NCI-H128 (cell line): ENCODE data around the gene MACIR.
A peak's percentile ranks its signal among the peaks of the same experiment; 100 is the strongest.

ENCODE experiments used
- DNase-seq: peaks from one replicate; lab custom pipeline; 2025; ENCODE audit not compliant: unreplicated experiment; lab: John Stamatoyannopoulos, UW

The MACIR gene

DNA sequence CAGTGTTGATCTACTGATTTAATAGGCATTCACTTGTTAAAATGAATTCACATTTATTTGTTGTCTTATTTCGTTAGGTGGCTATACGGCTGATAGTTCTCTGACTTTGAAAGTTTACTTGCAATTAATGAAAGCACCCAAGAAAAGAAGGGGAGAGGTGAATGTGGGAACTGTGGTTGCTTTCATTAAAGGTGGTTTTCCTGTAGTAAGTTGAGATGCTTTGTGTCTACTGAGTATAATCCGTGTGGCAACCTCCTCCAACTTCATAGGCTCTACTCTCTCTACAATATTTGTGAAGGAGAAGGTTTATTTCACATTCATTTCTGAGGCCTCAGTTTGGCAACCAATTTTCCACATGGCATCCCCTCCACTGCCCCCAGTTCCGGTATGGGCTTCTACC, 12.8 kb upstream of the MACIR start:
- no peak for DNase-seq

GRCh38 chr5:103247118-103247517, 11.4 kb upstream of the MACIR start:
- no peak for DNase-seq

DNA sequence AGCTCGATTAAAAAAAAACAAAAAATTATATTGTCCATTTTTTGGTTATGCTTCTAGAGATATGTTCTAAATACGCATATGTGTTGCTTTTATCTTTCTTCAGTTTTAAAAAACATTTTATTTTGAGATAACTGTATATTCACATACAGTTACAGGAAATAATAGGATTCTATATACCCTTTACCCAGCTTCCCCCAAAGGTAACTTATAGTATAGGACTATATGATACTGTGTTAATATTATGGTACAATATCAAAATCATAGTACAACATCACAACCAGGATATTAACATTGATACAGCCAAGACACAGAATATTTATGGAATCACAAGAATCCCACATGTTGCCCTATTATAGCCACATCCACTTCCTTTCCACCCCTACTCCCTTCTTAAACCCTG, 9.5 kb upstream of the MACIR start:
- no peak for DNase-seq

- no peak for DNase-seq
Measured at GRCh38 chr5:103254921-103255320, 3.6 kb upstream of the MACIR start.

- DNase-seq: no peak
Measured at GRCh38 chr5:103255691-103256090, 2.9 kb upstream of the MACIR start.

DNA sequence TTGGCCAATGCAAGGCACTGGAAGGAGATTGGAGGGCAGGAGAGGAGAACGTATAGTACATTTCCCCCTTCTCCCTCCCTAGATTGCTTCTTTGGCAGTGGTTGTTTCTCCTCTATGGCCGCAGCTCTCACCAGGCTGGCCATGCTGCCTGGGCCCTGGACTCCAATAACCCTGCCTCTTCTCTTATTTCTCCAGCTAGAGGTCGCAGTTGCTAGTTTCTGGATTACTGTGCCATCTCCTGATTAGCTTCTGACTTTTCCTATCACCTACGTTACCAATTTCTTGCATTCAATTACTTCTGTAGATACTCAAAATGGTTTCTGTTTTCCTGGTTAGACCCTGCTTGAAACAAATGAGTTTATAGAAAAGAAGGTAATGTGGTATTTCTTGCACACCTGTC, 2.4 kb upstream of the MACIR start:
- DNase-seq: no peak

DNA sequence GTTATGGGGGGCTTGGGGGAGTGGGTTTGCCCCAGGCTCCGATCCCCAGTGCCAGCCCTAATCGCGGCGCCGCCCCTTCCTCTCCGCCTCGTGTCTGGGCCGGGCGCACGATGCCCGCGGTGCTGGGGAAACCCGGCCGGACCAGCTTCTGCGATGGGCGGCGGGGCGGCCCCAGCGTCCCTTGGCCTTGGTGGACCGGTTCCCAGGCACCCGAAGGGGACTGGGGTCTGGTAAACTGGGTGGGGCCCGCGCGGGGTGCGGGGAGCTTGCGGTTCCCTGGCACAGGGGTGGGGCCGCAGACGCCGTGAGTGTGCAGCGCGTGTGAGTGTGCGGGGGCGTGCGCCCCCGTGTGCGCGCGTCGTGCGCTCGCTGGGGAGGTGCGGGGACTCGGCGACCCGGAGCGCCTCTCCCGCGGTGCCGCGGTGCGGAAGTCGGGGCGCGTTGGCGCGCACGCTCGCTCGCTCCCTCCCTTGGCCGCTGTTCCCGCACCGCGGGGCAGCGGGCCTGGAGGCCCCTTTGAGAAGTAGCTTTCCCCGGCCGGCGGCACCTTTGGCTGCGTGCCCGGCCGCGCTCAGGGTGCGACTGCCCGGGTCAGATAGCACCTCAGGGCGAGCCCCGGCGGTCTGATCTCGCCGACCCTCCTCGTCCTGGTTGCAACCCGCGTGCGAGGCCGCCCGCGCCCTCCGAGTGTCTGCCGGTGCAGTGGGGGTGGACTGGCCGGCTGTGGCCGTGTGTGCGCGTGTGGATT, 568 bp downstream of the MACIR start:
- DNase-seq: peak; percentile 52

- no peak for DNase-seq
Measured at GRCh38 chr5:103259705-103260355, 1.3 kb downstream of the MACIR start.

- DNase-seq: no peak
Measured at GRCh38 chr5:103260951-103261350, 2.4 kb downstream of the MACIR start.

- no peak for DNase-seq
Measured at GRCh38 chr5:103262422-103262871, 3.9 kb downstream of the MACIR start.

- no peak for DNase-seq
Measured at GRCh38 chr5:103263054-103263453, 4.5 kb downstream of the MACIR start.

- DNase-seq: no peak
Measured at GRCh38 chr5:103264508-103264907, 5.9 kb downstream of the MACIR start.

GRCh38 chr5:103270581-103270980, 12.0 kb downstream of the MACIR start:
- no peak for DNase-seq

DNA sequence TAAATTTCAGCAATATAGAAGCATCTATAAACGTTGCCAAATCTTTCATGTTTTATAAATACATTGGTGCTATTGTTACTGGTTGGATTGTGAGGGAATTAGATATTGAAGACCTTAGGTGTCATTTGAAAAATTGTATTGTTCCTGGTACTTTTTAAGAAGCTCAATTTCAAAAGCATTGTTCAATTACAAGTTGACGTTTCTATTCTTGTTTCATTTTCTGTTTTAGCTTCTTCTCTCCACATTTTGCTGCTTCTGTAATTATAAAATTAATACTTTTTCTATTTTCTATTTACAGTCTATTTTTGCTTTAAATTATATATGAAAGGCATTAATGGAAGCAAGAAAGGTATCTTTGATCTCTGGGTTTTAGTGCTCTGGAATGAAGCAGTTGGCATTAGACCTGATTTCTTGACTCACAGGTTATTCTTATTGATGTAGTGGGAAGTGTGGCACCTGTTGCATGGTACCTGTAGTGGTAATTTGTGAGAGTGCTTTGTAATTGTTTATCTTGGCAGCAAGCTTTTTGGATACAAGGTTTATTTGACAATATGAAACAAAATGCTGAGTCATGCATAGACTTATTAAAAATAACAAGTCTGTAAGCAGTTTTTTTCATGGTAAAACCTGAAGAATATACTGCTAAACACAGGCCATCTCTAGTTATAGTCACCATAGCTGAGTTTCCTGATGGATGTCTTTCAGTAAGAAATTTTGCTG, 13.2 kb downstream of the MACIR start:
- DNase-seq: no peak

- no peak for DNase-seq
Measured at GRCh38 chr5:103272377-103272776, 13.8 kb downstream of the MACIR start.

GRCh38 chr5:103273952-103274351, 15.4 kb downstream of the MACIR start:
- no peak for DNase-seq

- no peak for DNase-seq
Measured at GRCh38 chr5:103275851-103276250, 17.3 kb downstream of the MACIR start.

DNA sequence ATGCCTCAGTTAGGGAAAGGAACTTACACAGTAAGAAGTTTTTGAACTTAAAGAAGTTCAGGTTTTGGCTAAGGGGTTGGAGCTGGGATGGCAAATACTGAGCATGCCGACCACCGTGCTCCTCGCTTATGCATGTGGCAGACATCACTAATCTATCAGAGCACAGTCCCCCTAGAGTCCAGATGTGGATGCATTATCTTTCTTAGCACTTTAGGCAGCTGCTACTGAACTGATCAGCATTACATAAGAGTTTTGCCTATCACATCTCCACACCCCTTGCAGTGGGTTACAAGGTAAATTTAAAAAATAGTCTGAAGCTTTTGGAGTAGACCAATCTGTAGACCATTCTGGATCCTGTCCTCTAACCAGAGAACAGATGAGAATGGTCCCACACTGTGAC, 22.4 kb downstream of the MACIR start:
- no peak for DNase-seq

- no peak for DNase-seq
Measured at GRCh38 chr5:103283120-103283519, 24.6 kb downstream of the MACIR start.

GRCh38 chr5:103283869-103284268, 25.3 kb downstream of the MACIR start:
- no peak for DNase-seq

- DNase-seq: no peak
Measured at GRCh38 chr5:103286622-103287021, 28.1 kb downstream of the MACIR start.

DNA sequence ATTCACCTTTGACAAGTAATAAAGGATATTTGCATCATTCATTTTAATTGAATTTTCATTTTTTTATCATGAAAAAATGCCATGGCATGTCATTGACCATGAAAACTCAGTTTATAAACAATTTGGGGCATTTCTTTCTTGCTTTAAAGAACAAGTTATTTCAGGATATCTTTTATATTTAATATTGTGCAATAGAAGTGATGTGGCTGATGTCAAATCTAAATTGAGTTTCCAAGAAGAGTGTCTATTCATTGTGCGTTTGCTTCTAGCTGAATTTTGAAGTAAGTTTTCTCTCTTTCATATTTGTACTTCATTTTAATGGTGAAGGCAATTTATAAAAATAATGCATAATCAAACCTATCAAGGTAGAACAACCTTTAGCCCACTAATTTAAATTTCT, 30.5 kb downstream of the MACIR start:
- no peak for DNase-seq
